ENCODE data around the gene COL3A1. TPM values are rescaled to one million over a fixed set of nuclear protein-coding genes. Genes with fewer than 3 reads are reported as not detected.

Gene COL3A1
- polyA plus RNA-seq, 3 donors, result not detected

- H3K79me2 ChIP-seq (ENCODE audit: insufficient read depth, low read length), result no peaks in the 10 kb centered on the region
- H4K20me1 ChIP-seq (ENCODE audit: insufficient read depth, low read length), result no peaks in the 10 kb centered on the region
- H3K9me3 Mint-ChIP-seq, result no peaks in the 10 kb centered on the region
- H3K9ac ChIP-seq (ENCODE audit: insufficient read depth, low read length, poor library complexity, severe bottlenecking), result no peak overlapping the region
- no peaks in the 10 kb centered on the region for H3K36me3 ChIP-seq (replicated peaks in 1 of 2; ENCODE audit: control insufficient read depth in 1 of 2, insufficient read depth in 2 of 2, low read length in 2 of 2)
- H3K9me3 ChIP-seq (replicated peaks in 1 of 2; ENCODE audit: control insufficient read depth in 1 of 2, insufficient read depth in 1 of 2, low read length in 2 of 2), result no peaks in the 10 kb centered on the region
- no peaks in the 10 kb centered on the region for H3K27me3 Mint-ChIP-seq (ENCODE audit: low read depth in 3 of 3)
- intact Hi-C loops (cut with micrococcal nuclease), result no loop called here
- no peak for DNase-seq
- H3K4me3 ChIP-seq (replicated peaks in 1 of 3; ENCODE audit: low read depth in 2 of 3, low read length in 3 of 3), result no peak overlapping the region
- WGBS (ENCODE audit: insufficient coverage), result no CpG with 5 or more reads among the region's 5 CpGs
- no peak for TF ChIP-seq CTCF (IDR thresholded peaks at IDR 0.05)
- no peaks in the 10 kb centered on the region for H3K4me1 ChIP-seq (ENCODE audit: control insufficient read depth in 1 of 2, insufficient read depth in 2 of 2, low read length in 2 of 2)
- H3K27ac Mint-ChIP-seq, result no peak overlapping the region
- H3K4me1 Mint-ChIP-seq, result no peaks in the 10 kb centered on the region
- H3K36me3 Mint-ChIP-seq, result no peaks in the 10 kb centered on the region
- no peak overlapping the region for H3K27ac ChIP-seq (ENCODE audit: low read depth in 1 of 2, low read length in 2 of 2)
- H3K27me3 ChIP-seq (ENCODE audit: control insufficient read depth in 2 of 2, insufficient read depth in 2 of 2, low read length in 2 of 2), result no peaks in the 10 kb centered on the region
- no peak overlapping the region for H3K4me3 Mint-ChIP-seq
- no peak overlapping the region for H2AFZ ChIP-seq (ENCODE audit: insufficient read depth, low read depth, low read length, poor library complexity, severe bottlenecking)
- H3K4me2 ChIP-seq (replicated peaks; ENCODE audit: extremely low read depth, low read length, poor library complexity, severe bottlenecking), result no peak overlapping the region
Measured at GRCh38 chr2:188984680-188985079, 10.5 kb downstream of the COL3A1 start.

GRCh38 chr2:188986839-188987238, 12.7 kb downstream of the COL3A1 start:
- Histone ChIP-seq H3K9me3 (replicated peaks in 1 of 2; ENCODE audit: control insufficient read depth in 1 of 2, insufficient read depth in 1 of 2, low read length in 2 of 2) (no peaks in the 10 kb centered on the region), H2AFZ (ENCODE audit: insufficient read depth, low read depth, low read length, poor library complexity, severe bottlenecking) (no peak overlapping the region), H3K36me3 (replicated peaks in 1 of 2; ENCODE audit: control insufficient read depth in 1 of 2, insufficient read depth in 2 of 2, low read length in 2 of 2) (no peaks in the 10 kb centered on the region), H3K4me3 (replicated peaks in 1 of 3; ENCODE audit: low read depth in 2 of 3, low read length in 3 of 3) (no peak overlapping the region), H3K27ac (ENCODE audit: low read depth in 1 of 2, low read length in 2 of 2) (no peak overlapping the region), H3K79me2 (ENCODE audit: insufficient read depth, low read length) (no peaks in the 10 kb centered on the region), H4K20me1 (ENCODE audit: insufficient read depth, low read length) (no peaks in the 10 kb centered on the region), H3K4me1 (ENCODE audit: control insufficient read depth in 1 of 2, insufficient read depth in 2 of 2, low read length in 2 of 2) (no peaks in the 10 kb centered on the region), H3K9ac (ENCODE audit: insufficient read depth, low read length, poor library complexity, severe bottlenecking) (no peak overlapping the region), H3K4me2 (replicated peaks; ENCODE audit: extremely low read depth, low read length, poor library complexity, severe bottlenecking) (no peak overlapping the region), H3K27me3 (ENCODE audit: control insufficient read depth in 2 of 2, insufficient read depth in 2 of 2, low read length in 2 of 2) (no peaks in the 10 kb centered on the region)
- DNase-seq, result no peak
- Mint-ChIP-seq H3K27ac (no peak overlapping the region), H3K4me1 (no peaks in the 10 kb centered on the region), H3K9me3 (no peaks in the 10 kb centered on the region), H3K36me3 (no peaks in the 10 kb centered on the region), H3K4me3 (no peak overlapping the region), H3K27me3 (ENCODE audit: low read depth in 3 of 3) (no peaks in the 10 kb centered on the region)
- intact Hi-C loops (cut with micrococcal nuclease), result no loop called here
- TF ChIP-seq CTCF (IDR thresholded peaks at IDR 0.05), result no peak
- no CpG with 5 or more reads among the region's 4 CpGs for WGBS (ENCODE audit: insufficient coverage)

All from CD14-positive monocyte (primary cell).